DMS79 (cell line): ENCODE measurements around the gene SLC9A9.
"Not testable (repeated sequence)": the region's sequence is repeated elsewhere in the genome, so short reads cannot be mapped to it uniquely, and the experiment has no call there.

Experiments
- DNase-seq: peaks from one replicate; lab custom pipeline; 2025; lab: John Stamatoyannopoulos, UW

SLC9A9 gene

DNA sequence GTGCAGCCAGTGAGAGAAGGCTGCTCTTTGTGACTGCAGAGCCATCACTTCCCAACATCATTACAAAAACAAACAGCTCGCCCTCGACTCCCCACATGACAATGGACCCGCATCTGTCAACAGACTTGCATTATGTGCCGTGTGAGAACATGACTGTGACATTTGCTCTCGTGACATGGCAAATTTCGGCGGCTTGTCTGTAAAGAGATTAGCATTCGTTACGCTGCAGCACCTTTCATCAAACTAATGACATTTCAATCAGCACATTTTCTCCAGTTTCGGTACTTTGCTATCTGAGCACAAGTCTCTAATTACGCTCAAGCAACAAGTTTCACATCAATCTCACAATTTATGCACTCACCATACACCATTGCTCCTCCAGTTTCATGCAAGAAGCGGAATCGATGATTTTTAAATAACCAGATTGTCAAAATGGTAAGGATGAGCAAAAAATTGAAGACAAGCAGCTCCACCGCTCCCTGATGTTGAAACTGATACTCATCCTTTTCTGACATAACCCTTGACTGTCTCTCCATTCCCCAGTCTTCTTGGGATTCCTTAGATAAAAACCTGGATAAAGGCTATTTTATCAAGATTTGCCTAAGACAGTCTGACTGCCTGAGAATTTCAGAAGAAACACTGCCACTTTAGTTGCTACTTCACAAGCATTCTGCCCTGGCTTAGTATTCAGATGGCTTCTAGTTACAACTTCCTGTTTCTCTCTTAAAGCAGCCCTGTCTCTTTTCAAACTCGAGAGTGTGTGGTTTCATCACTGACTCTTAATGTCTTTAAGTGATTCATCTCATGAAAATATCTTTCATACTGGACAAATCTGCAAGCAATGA lies at the start of gene SLC9A9:
SLC9A9 (minus strand) TSS at position 682 of the 845 bp plus-strand sequence; CDS start at position 536, 146 bp downstream.
- no peak for DNase-seq

DNA sequence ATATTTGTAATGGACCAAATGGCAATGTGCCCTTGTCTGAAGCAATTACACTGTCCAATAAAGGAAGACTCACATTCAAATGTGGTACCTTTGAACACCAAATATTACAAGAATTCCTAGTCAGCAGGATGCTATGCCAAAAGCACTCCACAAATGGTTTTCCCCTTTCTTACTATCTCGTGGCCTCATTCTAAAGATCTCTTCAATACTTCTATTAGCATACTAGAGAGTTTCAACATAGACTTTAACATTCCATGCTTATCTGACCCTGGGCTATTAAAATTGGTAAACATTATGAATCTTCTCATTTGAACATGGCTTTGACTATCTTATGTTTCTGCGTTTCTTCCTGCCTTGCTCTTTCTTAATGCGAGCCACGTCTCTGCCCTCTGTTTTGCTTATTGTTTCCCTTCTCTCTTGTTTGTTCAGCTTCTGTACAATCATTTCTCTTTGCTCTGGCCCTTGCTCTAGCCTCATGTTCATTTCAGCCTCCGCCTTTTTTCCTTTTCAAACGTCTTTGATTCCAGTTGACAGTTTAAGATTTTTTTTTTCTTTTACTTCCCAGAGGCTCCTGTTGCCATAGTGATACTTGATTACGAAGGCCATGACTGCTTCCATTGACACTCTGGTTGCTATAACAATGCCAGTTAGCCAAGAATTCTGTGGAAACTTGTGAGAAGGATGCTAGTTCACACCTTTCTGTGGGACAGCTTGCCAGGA lies 49.5 kb upstream of the SLC9A9 start:
- DNase-seq, result no peak

DNA sequence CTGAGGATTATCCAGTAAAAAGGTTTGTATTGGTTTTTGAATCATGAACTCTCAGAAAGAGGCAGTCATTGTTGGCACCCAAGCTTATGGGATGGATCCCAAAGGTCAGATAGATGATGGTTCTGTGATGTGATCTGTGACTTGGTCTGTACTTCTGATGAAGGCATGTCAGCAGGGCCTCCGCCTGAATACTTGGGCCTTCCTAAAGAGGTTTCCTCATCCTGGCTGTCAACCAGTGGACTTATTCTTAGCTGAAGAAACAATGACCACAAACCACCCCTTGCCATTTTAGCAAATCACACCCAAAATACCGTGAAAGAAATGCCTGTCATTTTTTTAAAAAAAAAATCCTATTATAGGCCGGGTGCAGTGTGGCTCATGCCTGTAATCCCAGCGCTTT lies 48.2 kb upstream of the SLC9A9 start:
- no peak for DNase-seq

DNA sequence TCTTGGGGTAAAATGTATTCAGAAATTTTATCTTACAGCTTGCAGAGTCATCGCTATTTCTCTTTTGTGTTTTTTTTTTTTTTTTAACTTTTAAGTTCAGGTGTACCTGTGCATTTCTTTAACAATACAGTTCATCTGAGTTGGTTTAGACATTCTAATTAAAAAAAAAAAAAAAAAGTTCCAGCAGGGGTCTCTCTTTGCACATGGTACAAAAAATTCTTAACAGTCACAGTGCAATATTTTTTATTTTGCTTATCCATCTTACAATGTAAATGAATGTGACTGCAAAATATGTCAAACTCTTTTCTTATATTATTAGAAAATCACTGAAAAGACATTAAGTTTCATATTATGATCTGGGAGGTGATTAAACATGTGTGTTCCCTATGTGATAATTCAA lies 47.5 kb upstream of the SLC9A9 start:
- DNase-seq, result no peak

DNA sequence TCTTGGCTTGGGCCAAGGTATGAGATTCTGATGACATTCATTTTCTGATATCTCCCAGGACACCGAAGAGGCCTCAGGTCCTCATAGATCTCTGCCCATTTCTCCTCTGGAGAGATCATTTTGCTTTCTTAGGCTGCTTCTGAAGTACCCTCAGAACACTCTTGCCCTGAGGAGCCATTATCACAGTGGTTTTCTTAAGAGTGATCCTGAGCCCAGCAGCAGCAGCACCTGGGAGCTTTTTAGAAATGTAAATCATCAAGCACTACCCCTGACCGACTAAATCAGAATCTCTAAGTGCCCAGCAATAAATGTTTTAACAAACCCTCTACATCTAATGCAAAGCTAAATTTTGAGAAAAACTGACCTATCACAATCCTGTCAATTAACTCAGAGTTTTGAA lies 40.6 kb upstream of the SLC9A9 start:
- DNase-seq, result no peak

DNA sequence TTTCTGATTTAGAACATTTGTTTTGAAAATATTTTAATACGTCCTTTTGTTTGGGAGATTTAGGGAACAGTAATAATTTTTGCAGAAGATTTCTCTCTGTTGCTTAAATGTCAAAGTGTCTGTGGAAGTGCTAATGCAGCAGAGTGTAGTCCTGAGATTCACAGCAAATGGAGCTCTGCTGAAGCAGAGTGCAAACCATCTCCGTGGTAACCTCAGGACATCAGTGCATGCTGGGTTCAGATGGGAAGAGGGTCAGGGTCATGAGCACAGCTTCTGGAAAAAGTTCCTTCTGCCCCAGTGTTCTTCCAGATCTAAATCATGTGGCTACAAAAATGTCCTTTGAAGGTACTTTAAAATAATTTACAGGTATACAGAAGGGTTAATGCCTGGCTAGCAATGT lies 39.9 kb upstream of the SLC9A9 start:
- DNase-seq, result no peak

DNA sequence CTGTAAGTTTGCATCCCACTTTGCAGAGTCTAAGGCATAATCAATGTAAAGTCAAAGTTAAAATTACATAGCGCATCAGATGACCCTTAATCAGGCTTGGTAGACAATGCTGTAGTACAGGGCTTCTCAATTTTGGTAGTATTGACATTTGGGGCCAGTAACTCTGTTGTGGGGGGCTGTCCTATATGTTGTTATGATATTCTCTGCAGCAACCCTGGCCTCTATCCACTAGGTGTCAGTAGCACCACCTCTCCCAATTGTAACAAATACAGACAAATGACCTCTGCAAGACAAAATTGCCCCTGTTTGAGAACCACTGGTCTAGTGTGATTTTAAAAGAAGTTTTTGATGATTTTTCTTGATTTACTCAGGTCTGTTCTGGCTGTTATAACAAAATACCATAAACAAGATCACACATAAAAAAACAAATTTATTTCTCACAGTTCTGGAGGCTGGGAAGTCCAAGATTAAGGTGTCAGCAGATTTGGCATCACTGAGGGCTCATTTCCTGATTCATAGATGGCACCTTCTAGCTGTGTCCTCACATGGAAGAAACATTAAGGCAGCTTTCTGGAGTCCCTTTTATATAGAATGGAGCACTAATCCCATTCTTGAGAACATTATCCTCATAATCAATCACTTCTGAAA lies 37.6 kb upstream of the SLC9A9 start:
- no peak for DNase-seq

DNA sequence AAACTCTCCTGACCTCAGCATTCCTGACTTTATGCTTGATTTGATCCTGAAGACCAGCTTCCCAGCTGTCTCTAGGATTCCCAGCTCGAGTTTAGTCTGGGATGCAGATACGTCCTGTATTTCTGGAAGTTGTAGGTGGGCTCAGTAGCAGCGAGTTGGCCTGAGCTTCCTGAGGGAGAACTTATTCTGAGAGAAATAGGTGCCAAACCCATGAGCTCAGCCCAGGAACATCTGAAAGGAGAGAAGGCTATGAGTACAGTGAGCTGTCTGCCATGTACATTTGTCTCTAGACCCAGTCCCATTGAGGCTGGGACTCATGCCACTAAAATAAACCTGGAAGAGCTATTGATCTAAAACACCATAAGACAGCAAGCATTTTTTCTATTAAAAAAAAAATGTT lies 36.6 kb upstream of the SLC9A9 start:
- no peak for DNase-seq

DNA sequence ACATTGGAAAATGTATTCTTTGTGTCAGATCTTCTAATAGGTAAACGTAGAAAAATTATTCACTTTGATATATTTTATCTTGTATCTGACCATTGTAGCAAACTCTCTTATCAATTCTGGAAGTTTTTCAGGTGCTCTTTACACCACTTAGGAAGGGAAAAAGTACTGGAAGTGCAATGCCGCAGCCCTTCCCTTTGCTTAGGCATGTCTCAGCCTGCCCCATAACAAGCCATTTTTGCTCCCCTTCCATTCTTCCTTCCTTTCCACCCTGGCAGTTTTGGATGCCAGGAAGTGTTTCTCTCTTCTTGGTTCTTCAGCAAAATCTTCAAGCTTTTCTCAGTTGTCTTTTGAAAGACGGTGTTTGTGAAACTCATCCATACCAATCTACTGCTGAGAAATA lies 34.9 kb upstream of the SLC9A9 start:
- no peak for DNase-seq

DNA sequence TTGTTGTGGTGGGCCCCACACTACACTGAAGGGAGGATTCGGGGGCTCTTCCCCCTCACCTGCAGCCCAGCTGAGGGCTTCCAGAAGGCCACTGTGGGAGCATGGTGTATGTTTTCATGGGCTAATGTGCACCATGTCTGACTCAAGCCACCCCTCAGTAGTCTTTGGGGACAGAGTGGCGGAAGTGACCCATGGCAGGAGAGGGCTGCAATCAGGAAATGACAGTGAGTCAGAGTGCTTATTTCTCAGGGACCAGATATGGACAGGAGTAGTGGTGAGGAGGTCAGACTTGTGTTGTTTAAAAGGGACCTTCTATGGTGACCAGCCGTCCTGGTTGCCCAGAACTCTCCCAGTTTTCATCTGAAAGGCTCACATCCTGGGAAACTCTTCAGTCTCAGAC lies 32.8 kb upstream of the SLC9A9 start:
- DNase-seq, result no peak

DNA sequence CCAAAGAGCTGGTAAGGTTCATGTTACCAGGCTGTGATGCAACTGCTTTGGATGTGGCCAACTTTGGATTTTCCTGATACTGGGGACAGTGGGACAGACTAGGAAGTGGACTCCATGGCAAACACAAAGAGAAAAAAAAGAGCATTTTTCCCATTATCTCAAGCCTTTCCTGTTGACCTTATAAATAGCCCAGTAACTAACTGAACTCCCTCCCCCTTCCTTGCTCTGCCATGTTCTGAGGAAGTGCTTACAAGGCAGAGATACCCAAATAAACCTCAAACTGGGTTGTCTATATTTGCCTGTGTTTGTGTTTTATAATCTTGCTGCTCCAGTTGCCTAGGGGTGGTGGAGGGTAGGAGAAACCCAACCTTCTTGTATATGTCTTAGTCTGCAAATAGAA lies 27.3 kb upstream of the SLC9A9 start:
- DNase-seq, result no peak

DNA sequence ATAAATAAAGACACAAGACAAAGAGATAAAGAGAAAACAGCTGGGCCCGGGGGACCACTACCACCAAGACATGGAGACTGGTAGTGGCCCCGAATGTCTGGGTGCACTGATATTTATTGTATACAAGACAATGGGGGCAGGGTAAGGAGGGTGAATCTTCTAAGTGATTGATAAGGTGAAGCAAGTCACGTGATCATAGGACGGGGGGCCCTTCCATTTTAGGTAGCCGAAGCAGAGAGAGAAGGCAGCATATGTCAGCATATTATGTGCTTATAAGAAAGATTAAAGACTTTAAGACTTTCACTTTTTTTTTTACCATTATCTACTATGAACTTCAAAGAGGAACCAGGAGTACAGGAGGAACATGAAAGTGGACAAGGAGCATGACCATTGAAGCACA lies 25.3 kb upstream of the SLC9A9 start:
- DNase-seq, result not testable (repeated sequence)

DNA sequence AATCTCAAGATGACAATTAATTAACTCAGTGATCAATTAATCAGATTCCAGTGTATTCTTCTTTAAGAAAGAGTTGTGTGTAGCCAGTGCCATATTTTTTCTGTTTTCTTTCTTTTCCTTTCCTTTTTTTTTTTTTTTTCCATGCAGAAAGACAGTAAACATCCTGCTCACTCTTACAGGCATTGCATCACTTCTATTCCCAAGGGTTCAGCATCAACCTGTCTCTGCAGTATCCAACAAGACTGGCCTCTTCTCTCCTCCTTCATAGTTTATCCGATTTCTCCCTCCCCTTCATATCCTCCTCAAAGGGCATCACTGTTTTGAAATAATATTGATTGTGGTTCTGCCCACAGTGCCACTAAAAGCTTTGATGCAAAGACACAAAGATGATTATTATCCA lies 17.0 kb upstream of the SLC9A9 start:
- no peak for DNase-seq

DNA sequence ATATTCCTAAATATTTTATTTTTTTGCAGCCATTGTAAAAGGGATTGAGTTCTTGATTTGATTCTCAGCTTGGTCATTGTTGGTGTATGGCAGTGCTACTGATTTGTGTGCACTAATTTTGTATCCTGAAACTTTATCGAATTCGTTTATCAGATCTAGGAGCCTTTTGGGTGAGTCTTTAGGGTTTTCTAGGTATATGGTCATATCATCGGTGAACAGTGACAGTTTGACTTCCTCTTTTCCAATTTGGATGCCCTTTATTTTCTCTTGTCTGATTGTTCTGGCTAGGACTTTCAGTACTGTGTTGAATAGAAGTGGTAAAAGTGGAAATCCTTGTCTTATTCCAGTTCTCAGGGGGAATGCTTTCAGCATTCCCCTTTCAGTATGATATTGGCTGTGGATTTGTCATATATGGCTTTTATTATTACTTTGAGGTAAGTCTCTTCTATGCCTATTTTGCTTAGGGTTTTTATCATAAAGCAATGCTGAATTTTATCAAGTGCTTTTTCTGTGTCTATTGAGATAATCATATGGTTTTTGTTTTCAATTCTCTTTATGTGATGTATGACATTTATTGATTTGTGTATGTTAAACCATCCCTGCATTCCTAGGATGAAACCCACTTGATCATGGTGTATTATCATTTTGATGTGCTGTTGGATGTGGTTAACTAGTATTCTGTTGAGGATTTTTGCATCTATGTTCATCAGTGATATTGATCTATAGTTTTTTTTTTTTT lies 11.4 kb upstream of the SLC9A9 start:
- DNase-seq, result no peak

DNA sequence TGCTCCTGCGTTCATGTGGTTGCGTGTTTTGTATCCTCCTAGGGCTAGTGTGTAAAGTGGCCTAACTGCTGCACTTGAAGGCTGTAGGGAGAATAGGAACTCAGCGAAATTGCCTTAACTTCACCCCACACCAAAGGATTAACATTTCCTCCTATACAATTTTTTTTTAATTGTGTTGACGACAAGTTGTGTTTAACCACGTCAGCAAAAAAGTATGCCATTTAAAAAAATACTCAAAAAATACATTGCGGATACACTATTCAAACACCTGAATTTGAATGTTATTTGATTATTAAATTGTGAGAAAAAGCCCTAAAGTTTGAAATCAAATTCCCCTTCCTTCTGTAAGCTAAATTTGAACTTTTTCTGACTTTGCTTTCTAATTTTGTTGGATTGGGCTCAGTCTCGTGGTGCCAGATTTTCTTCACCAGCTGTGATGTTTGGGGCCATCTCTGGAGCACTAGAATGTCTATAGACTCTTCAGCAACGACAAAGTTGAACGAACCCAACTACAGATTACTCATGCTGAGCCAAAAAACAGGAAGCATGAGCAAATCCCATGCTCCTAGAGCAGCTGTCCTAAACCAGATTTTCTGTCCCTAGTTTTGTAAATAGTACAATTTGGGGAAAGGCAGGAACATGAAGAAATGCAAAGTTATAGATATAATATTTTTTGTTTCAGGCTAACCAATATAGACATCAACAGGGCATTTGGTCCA lies 8.1 kb upstream of the SLC9A9 start:
- DNase-seq, result no peak

DNA sequence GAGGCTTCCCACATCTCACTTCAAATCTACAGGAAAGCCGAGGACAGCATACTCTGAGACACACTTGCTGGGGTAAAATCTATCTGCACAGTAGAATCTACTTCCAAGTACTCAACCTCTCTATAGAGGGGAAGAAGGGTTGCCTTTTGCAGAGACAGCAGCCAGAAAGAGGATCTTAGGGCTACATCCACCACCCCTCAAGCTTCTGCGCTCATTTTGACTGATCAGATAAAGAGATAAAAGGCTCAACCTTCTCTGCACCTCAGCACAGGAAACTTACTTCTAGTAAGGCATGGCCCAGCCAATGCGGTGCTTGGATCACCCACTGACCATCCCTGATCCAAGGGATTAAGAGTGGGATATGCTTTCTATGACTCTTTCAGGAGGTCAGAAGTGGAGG lies 6.9 kb upstream of the SLC9A9 start:
- no peak for DNase-seq

DNA sequence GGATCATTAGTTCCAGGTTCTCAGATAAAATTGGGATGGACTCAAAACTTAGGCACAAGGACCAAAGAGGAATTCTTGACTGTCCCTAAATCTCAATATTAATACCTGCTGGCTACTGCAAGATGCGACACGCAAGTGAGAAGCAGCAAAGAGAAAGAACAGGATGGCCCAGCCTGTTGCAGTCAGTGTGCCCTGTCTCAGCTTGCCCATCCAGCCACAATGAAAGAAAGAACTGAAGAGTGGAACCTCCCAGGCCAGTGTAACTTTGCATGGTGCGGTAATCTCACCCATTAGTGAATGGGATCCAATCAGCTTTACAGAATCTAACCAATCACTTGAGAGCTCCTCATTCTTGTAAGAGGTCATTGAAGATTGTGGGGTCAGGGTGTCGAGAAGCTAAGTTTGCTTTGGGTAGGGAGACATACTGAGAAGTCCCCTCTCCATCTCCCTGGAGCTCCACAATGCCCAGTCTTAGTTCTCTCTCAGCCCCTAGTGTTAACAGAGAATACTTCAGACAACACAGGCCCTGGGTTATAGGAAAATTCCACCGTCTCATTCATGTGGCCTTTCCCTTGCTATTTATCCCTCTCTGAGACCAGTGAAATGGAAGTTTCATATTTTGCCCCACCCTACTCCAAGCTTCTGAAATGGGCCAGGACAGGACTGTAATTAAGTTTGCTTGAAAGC lies 3.2 kb upstream of the SLC9A9 start:
- no peak for DNase-seq

DNA sequence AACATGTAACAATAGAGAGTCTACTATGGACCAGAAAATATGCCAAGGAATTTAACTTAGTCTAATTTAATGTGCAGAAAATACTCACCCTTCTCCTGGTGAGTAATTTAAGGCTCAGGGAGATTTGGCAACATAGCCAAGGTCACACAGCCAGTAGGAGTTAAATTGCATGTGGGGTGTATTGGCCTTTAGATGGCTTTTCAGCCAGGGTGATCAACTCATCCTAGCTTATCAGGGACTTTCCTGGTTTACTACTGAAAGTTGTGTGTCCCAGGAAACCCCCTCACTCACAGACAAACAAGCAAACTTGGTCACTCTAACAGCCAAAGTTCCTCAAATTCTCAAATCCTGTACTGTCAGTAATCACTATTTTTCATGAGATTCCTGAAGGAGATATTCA lies 2.6 kb upstream of the SLC9A9 start:
- no peak for DNase-seq

DNA sequence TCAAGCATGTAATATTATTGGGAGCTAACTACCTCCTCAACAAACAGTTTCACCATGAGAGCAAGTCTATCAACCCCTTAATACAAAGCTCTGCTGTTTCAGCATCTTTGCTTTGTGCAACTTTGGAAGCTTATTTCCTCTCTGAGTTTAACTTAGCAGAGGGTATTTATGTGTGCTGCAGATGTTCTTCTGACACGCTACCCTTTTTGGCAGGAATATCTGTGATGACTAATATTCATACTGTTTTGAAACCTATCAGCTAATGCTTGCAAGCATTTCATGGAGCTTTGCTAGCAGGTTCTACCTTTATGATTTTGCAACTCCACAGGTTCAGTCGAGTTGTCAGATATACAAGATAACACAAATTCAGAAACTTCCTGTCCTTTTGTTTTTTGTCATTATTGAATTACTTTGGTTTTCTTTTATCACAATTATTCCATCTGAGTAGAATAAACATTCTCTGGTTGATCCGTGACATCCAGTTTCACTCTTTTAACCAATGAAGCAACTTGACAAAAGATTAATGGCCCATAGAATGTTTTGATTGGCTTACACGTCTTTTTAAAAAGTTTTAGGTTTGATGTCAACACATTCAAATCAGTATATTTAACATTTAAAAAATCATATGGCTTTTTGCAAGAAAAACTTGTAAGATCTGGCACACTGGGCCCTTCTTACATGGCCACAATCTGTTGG lies 1.7 kb upstream of the SLC9A9 start:
- DNase-seq, result no peak

DNA sequence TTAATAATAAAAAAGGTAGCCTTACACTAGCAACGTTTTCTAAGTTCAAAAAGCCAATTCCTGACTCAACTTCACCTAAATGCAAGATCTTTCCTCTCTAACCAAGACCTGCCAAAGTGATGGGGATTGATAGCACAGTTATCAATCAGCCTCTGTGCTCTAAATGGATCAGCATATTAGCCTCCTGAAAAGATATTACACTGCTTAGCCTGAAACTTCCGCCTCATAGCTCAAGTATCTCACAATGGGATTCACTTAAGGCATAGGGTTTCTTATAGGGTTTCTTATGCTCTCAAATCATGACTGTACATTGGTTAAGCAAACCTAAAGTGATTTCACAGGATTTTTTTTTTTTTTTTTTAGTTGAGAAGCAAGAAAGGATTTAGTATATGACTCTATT lies 436 bp upstream of the SLC9A9 start:
- no peak for DNase-seq
